Erythroblast (primary cell): Measurements from ENCODE around the gene UNC79.

Source experiments
- DNase-seq, 2 experiments: peaks; one replicate each; lab custom pipeline; 2025; lab: John Stamatoyannopoulos, UW
- GATA1 ChIP-seq: IDR thresholded peaks from 2 replicates; pipeline ENCODE4 v1.6.1; 2011; ENCODE audit warnings: low read depth, mild to moderate bottlenecking, control low read depth, low read length, moderate library complexity
- POLR2A ChIP-seq: IDR thresholded peaks from 2 replicates; pipeline ENCODE4 v1.6.1; 2011; ENCODE audit warnings: mild to moderate bottlenecking, low read length

Gene UNC79

GRCh38 chr14:93717668-93718320, 287.1 kb downstream of the UNC79 start:
- no peak for DNase-seq
- TF ChIP-seq GATA1 = no peak
- TF ChIP-seq POLR2A = no peak

GRCh38 chr14:93719256-93719655, 288.5 kb downstream of the UNC79 start:
- DNase-seq = no peak
- TF ChIP-seq POLR2A (no peak), GATA1 (no peak)

GRCh38 chr14:93720076-93720815, 289.5 kb downstream of the UNC79 start:
- no peak for DNase-seq
- no peak for TF ChIP-seq POLR2A
- TF ChIP-seq GATA1 = no peak

DNA sequence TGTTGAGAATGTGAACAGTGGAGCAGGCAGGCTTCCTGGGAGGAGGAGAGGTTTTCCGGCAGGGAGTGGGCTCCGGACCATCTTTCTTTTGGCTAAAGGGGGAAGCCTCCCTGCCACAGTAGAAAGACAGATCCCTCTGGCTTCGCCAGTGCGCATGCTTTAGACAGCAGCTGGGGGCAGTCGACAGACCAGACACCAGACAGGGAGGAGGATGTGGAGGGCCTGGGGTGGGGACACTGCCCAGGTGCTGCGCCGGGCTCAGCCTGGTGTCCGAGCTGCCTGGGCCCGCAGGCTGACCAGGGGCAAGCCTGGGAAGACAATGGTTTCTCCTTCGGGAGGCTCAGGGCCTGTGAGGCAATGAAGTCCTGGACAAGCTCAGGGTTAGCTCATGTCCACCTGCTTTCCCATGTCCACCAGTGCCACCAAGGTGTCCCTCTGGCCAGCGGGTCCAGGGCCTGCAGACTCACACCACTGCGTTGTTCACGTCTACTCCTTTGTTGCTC, 290.3 kb downstream of the UNC79 start:
- TF ChIP-seq GATA1 (no peak), POLR2A (no peak)
- DNase-seq = no peak

DNA sequence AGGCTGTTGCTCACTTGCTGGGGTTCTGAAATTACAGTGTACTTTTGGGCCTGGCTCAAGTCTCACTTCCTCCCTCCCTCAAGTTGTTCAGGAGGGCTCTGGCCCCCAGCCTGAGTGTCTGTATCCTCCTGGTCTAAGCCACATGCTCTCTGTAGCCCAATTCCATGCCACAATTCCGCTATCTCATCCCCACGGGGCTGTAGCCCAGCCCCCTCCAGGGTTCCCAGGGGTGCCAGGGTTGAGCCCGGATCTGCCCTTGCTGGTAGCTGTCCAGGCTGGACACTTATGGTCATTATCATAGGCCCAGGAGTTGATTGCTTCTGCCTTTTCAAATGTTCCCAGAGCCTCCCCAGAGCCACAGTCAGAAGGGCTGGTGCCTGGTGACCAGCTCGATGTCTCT, 292.3 kb downstream of the UNC79 start:
- no peak for DNase-seq
- TF ChIP-seq POLR2A = no peak
- no peak for TF ChIP-seq GATA1

GRCh38 chr14:93725002-93725582, 294.4 kb downstream of the UNC79 start:
- TF ChIP-seq GATA1 (no peak), POLR2A (no peak)
- no peak for DNase-seq

GRCh38 chr14:93725993-93726392, 295.3 kb downstream of the UNC79 start:
- TF ChIP-seq GATA1 = no peak
- TF ChIP-seq POLR2A = no peak
- no peak for DNase-seq

GRCh38 chr14:93727039-93727740, 296.5 kb downstream of the UNC79 start:
- no peak for DNase-seq
- TF ChIP-seq POLR2A = no peak
- no peak for TF ChIP-seq GATA1

DNA sequence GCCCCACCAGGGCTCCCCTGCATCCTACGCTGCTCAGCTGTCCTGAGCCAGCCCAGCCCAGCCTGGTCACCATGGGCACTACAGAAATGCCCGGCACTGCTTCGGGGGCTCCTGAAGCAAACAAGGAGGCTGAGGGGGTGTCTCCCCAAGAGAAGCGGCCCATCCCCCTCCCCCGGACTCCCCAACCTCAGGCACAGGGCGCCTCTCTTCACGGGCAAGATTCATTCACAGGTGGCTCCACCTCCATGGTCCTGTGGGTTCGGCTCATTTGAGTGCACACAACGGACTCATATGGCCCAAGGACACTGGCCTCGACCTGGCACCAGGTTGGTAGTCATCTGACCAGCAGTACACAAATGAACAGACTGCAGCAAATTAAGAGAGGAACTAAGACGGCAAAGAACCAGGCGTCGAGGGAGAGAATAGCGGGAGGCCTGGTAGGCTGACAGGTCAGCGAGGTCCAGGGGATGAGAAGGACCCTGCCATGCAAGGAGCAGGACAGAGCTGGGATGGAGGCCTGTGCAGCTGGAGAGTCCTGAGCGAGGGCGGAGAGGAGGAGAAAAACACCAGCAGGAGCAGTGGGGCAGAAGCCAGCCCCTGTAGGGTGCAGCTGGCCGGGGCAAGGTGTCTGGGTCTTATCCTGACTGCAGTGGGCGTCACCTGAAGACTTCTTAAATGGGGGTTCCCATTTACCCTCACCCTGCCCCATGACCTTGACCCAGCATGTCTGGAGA, 297.3 kb downstream of the UNC79 start:
- DNase-seq = no peak
- TF ChIP-seq GATA1 (no peak), POLR2A (no peak)

- TF ChIP-seq GATA1 = no peak
- TF ChIP-seq POLR2A = no peak
- no peak for DNase-seq
Observed at GRCh38 chr14:93728651-93729016, 297.9 kb downstream of the UNC79 start.

DNA sequence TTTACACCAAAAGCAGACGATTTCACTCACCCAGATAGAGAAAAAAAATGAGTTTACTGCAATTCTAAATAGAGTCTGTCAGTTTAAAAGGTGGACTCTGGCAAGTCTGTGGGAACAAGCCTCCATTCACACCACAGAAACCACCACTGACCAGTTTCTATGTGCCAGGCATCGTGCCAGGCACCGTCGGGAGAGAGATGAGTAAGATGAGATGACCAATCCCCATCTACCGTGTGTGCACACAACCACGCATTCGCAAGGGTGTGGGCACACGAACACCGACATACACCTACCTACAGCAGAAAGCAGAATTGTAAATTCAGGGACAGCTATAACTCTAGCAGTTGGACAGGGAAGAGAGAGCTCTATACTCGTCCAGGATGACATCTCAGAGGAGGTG, 299.3 kb downstream of the UNC79 start:
- no peak for DNase-seq
- TF ChIP-seq GATA1 (no peak), POLR2A (no peak)

- TF ChIP-seq POLR2A = no peak
- TF ChIP-seq GATA1 = no peak
- no peak for DNase-seq
Observed at GRCh38 chr14:93731753-93732152, 301.0 kb downstream of the UNC79 start.

- TF ChIP-seq GATA1 = no peak
- no peak for TF ChIP-seq POLR2A
- DNase-seq = no peak
Observed at GRCh38 chr14:93732524-93732923, 301.8 kb downstream of the UNC79 start.
